ENCODE measurements around the gene TFF2.

TFF2 gene

GRCh38 chr21:42320791-42321190 is 30.0 kb downstream of the TFF2 start:
- no peak overlapping the region for H3K4me3 ChIP-seq (ENCODE audit: low read length)
- TF ChIP-seq, protein P1, sequence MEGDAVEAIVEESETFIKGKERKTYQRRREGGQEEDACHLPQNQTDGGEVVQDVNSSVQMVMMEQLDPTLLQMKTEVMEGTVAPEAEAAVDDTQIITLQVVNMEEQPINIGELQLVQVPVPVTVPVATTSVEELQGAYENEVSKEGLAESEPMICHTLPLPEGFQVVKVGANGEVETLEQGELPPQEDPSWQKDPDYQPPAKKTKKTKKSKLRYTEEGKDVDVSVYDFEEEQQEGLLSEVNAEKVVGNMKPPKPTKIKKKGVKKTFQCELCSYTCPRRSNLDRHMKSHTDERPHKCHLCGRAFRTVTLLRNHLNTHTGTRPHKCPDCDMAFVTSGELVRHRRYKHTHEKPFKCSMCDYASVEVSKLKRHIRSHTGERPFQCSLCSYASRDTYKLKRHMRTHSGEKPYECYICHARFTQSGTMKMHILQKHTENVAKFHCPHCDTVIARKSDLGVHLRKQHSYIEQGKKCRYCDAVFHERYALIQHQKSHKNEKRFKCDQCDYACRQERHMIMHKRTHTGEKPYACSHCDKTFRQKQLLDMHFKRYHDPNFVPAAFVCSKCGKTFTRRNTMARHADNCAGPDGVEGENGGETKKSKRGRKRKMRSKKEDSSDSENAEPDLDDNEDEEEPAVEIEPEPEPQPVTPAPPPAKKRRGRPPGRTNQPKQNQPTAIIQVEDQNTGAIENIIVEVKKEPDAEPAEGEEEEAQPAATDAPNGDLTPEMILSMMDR (conservative IDR thresholded peaks at IDR 0.05; ENCODE audit: low read depth, low read length): no peak
- DNase-seq (ENCODE audit: low read depth): no peak

DNA sequence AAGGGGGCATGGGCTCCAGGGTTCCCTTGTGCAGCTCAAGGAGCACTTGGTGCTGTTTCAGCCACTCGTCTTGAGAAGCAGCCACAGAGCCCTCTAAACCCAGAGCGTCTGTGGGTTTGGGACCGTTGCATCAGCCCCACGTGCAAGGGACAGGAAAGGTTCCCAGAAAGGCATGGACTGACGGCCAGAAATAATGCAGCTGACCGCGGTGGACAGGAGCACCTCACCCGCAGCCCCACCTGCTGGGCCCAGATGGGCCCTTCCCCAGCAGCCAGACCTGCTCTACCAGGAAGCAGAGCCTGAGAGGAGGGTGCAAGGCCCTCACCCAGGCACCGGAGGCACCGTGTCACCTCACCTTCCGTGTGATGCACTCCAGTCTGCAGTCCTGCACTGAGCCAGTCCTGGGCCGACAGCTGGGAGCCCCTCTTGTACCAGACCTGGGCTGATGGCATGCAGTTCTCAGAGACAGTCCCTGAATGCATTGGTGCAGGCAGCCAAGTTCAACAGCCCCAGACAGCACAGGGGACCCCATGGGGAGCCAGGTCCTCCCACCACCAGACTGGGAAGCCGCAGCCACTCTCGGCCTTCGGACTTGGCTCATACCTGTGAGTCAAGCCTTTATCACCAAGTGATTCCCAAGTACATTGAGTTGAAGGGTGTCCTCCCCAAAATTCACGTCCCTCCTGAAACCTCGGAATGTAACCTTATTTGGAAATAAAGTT is 30.8 kb downstream of the TFF2 start:
- DNase-seq (ENCODE audit: low read depth): no peak
- no peak overlapping the region for H3K4me3 ChIP-seq (ENCODE audit: low read length)
- TF ChIP-seq, protein P1 (conservative IDR thresholded peaks at IDR 0.05; ENCODE audit: low read depth, low read length): no peak

DNA sequence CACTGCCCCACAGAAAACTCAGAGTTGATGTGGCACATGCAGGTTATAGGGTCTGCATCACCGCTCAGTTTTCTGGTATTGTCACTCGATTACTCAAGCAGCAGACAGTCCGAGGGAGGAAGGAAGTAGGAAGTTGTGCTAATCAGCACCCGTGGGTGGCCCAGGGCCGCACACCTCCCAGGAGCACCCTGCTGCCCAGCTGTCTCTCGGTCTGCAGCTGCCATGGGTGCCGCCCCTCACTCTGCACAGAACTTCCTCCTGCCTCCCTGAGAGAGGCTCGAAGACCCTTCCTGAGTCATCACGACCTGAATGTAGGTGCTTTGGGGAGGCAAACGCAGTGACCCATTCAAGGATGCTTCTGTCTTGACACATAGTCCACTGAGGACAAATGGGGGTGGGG is 31.4 kb downstream of the TFF2 start:
- DNase-seq (ENCODE audit: low read depth): no peak
- TF ChIP-seq, protein P1 (conservative IDR thresholded peaks at IDR 0.05; ENCODE audit: low read depth, low read length): no peak
- no peak overlapping the region for H3K4me3 ChIP-seq (ENCODE audit: low read length)

DNA sequence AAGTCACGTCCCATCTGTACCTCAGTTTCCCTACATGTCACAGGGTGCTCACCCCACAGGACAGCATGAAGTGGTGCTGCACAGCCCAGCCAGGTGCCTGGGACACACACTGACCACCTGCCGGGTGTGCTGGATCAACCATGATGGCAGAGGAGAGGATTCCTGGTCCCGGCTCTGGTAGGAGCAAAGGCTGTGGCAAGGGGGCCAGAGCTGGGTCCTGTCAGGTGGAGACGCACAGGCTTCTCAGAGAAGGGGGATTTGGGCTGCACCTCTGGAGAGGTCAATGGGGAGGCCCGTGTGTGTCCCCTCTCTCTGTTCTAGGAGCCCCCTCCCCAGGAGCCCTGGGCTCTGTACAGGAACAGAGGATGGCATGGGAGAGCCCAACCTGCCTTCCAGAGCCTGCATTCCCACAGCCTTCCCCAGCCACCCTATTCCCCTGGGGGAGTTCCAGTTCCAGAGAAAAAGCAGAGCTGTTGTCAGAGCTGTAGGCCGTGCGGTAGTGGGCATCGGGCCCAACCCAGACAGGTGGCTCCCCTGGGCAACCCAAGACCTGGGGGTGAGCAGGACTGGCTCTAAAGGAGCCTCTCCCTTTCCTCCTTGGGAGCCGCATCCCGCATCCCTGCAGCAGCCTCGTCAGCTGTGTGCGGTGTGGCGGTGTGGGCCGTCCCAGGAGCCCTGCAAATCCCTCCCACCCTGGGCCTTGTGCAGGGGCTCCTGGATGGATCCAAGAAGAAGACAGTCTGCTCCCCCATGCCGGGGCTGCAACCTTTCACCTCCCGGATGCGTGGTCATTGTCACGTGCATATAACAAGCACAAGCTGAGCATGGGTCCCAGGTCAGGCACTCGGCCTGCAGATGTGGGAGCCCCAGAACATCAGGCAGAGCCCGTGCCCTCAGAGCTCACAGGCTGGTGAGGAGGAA is 32.7 kb downstream of the TFF2 start:
- DNase-seq (ENCODE audit: low read depth): no peak
- H3K4me3 ChIP-seq (ENCODE audit: low read length): no peak overlapping the region
- TF ChIP-seq, protein P1 (conservative IDR thresholded peaks at IDR 0.05; ENCODE audit: low read depth, low read length): no peak

DNA sequence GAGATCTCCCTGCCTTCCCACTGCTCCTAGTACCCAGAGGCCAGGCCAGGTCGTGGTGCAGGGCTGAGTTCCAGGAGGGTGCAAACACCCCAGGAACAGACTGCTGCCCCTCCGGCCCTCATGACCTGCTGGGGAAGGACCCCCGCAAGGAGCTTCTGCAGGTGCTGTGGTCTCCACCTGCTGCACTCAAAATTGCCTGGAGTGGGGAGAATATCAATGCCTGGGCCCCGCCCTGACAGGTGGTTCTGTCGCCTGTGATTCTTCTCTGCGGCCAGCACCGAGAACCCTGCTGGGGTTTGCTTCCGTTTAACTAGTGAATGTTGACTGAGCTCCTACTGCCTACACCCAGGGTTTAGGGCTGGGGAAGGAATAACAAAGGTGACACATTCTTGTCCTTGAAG is 33.5 kb downstream of the TFF2 start:
- H3K4me3 ChIP-seq (ENCODE audit: low read length): no peak overlapping the region
- TF ChIP-seq, protein P1 (conservative IDR thresholded peaks at IDR 0.05; ENCODE audit: low read depth, low read length): no peak
- no peak for DNase-seq (ENCODE audit: low read depth)

- no peak for DNase-seq (ENCODE audit: low read depth)
- TF ChIP-seq, protein P1 (conservative IDR thresholded peaks at IDR 0.05; ENCODE audit: low read depth, low read length): no peak
- H3K4me3 ChIP-seq (ENCODE audit: low read length): no peak overlapping the region
These were observed 33.9 kb downstream of the TFF2 start for GRCh38 chr21:42316891-42317290.

Data from retinal pigment epithelial cell (primary cell).